Mucosa of stomach (tissue), 1 donor: ENCODE measurements around the gene ZNF70.

Experiments
- H3K27me3 ChIP-seq: one replicate; pipeline ENCODE4 v1.7.0; 2013; ENCODE audit warnings: mild to moderate bottlenecking, low read length; ENCODE audit not compliant: control insufficient read depth, insufficient read depth
- H3K36me3 ChIP-seq: one replicate; pipeline ENCODE4 v1.7.0; 2013; ENCODE audit warnings: low read length; ENCODE audit not compliant: control insufficient read depth, insufficient read depth
- H3K4me1 ChIP-seq: one replicate; pipeline ENCODE4 v1.7.0; 2013; ENCODE audit warnings: mild to moderate bottlenecking, low read length; ENCODE audit not compliant: control insufficient read depth, insufficient read depth
- H3K4me3 ChIP-seq: one replicate; pipeline ENCODE4 v1.7.0; 2013; ENCODE audit warnings: low read length
- H3K9ac ChIP-seq: one replicate; pipeline ENCODE4 v1.7.0; 2013; ENCODE audit warnings: mild to moderate bottlenecking, low read length, moderate library complexity
- H3K9me3 ChIP-seq: one replicate; pipeline ENCODE4 v1.7.0; 2013; ENCODE audit warnings: mild to moderate bottlenecking, low read length, moderate library complexity; ENCODE audit not compliant: control insufficient read depth
- donor health status: Pancreatic carcinoma.

Gene ZNF70

DNA sequence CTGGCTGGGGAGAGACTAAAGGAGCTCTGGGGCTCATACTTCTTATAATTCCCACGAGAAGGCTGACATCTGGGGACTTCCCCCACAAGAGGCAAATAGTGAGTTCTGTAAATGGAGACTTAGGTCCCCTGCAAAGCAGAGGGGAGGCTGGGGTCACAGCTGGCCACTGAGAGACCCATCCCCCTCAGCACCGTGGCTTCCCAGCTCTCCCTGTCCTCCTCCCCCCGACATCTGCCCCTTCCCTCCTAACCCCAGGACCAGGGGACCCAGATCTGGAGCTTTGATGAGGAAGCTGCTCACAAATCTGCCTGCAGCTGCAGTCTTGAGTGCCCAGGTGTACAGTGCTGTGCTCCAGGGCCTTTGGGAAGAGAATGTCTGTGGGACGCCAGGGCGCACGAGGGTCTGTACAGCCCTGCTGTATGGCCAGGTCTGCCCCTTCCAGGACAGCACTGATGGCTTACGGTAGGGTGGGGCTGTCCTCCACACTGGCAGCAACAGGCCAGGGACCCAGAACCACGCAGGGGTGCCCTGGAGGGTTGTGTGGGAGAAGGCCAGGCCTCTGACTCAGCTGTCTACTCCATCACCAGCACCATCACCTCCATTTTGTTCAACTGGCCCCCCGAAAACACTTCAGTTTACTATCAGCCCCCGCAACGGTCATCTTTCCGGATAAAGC is 59.0 kb downstream of the ZNF70 start:
- no peak overlapping the region for H3K9ac ChIP-seq
- H3K36me3 ChIP-seq: no peaks in the 10 kb centered on the region
- H3K27me3 ChIP-seq: no peaks in the 10 kb centered on the region
- H3K4me1 ChIP-seq: no peaks in the 10 kb centered on the region
- H3K4me3 ChIP-seq: no peak overlapping the region
- H3K9me3 ChIP-seq: no peaks in the 10 kb centered on the region

- no peaks in the 10 kb centered on the region for H3K4me1 ChIP-seq
- no peaks in the 10 kb centered on the region for H3K27me3 ChIP-seq
- H3K36me3 ChIP-seq: no peaks in the 10 kb centered on the region
- H3K9me3 ChIP-seq: no peaks in the 10 kb centered on the region
- no peak within 1 kb of the TSS for H3K9ac ChIP-seq
- H3K4me3 ChIP-seq: no peak within 1 kb of the TSS
These were observed 60.2 kb downstream of the ZNF70 start, which contains the start of gene RGL4 for GRCh38 chr22:23690713-23691112. TSS of gene RGL4 (plus strand) at chr22:23691013. CDS start at chr22:23692031, 1,018 bp downstream.

GRCh38 chr22:23689414-23689813 is 61.5 kb downstream of the ZNF70 start:
- H3K9ac ChIP-seq: no peak overlapping the region
- no peaks in the 10 kb centered on the region for H3K36me3 ChIP-seq
- no peaks in the 10 kb centered on the region for H3K9me3 ChIP-seq
- H3K4me3 ChIP-seq: no peak overlapping the region
- no peaks in the 10 kb centered on the region for H3K4me1 ChIP-seq
- no peaks in the 10 kb centered on the region for H3K27me3 ChIP-seq
